Measurements from ENCODE around the gene AGRN. TPM values are rescaled to one million over a fixed set of nuclear protein-coding genes. Genes with fewer than 3 reads are reported as not detected.
"Not testable (repeated sequence)": the region's sequence is repeated elsewhere in the genome, so short reads cannot be mapped to it uniquely, and the experiment has no call there.

Gene AGRN
- total RNA-seq, 1 experiment from 2014 or later = 175 TPM

DNA sequence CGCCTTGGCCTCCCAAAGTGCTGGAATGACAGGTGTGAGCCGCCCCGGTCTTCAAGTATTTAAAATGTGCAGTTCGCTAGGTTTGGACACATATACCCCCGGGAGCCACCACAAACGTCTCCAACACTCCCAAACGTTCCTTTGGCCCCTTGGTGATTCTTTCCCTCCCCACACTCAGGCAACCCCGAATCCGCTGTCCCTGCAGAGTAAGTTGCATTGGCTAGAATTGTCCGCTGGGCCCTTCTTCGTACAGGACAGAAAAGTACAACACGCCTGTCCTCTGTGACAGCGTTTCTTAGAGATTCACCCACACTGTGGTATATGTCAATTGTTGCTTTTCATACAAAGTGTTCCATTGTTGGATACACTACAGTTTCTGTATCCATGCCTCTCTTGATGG is 34.8 kb upstream of the AGRN start:
- Histone ChIP-seq H3K23ac (ENCODE audit: insufficient read length, low read depth, low read length) (no peak overlapping the region), H2BK12ac (ENCODE audit: insufficient read length, low read depth, low read length) (no peak overlapping the region), H4K20me1 (ENCODE audit: control insufficient read depth, insufficient read depth, insufficient read length) (no peaks in the 10 kb centered on the region), H3K23me2 (ENCODE audit: insufficient read length, low read depth, low read length, poor library complexity, severe bottlenecking) (no peaks in the 10 kb centered on the region), H3K4ac (ENCODE audit: low read depth, low read length) (no peak overlapping the region), H3K4me1 (ENCODE audit: insufficient read depth, low read length) (no peaks in the 10 kb centered on the region), H2BK120ac (ENCODE audit: low read depth, low read length, poor library complexity, severe bottlenecking) (no peak overlapping the region), H4K8ac (replicated peaks; ENCODE audit: insufficient read length, low read depth, low read length) (no peak overlapping the region), H2BK20ac (ENCODE audit: low read depth, low read length, poor library complexity, severe bottlenecking) (no peak overlapping the region), H3K56ac (ENCODE audit: insufficient read length, low read depth, low read length) (no peak overlapping the region), H2BK5ac (ENCODE audit: insufficient read length, low read length) (no peak overlapping the region), H4K5ac (ENCODE audit: insufficient read length, low read depth, low read length) (no peak overlapping the region), H3T11ph (ENCODE audit: low read length) (no peak overlapping the region), H2AFZ (ENCODE audit: low read length) (no peak overlapping the region), H4K91ac (ENCODE audit: insufficient read length, low read depth, low read length) (no peak overlapping the region), H3K9me3 (ENCODE audit: control insufficient read depth, low read depth, low read length) (no peaks in the 10 kb centered on the region), H3K27me3 (ENCODE audit: insufficient read depth, low read length) (peaks cover 2% of the 10 kb centered on the region; the same call in 1 of the 2 replicates), H3K4me2 (ENCODE audit: insufficient read depth, insufficient read length, low read length) (no peak overlapping the region), H3K14ac (ENCODE audit: insufficient read depth, low read length) (no peak overlapping the region), H3K79me1 (ENCODE audit: insufficient read depth, low read depth, low read length, poor library complexity, severe bottlenecking) (no peaks in the 10 kb centered on the region), H3K79me2 (ENCODE audit: insufficient read depth, low read length) (no peaks in the 10 kb centered on the region), H2AK5ac (ENCODE audit: insufficient read length, low read length) (no peak overlapping the region), H3K9ac (ENCODE audit: extremely low read depth, insufficient read length, low read length) (no peak overlapping the region), H3K18ac (ENCODE audit: insufficient read length, low read depth, low read length) (no peak overlapping the region), H2BK15ac (ENCODE audit: low read depth, low read length) (no peak overlapping the region), H3K27ac (ENCODE audit: insufficient read length, low read depth, low read length) (no peak overlapping the region)
- Mint-ChIP-seq H3K27me3 (ENCODE audit: low read depth) (peaks cover 91% of the 10 kb centered on the region), H3K4me1 (no peaks in the 10 kb centered on the region), H3K4me3 (no peak overlapping the region), H3K36me3 (ENCODE audit: insufficient read depth in 1 of 3, low read depth in 3 of 3) (no peaks in the 10 kb centered on the region; a peak in 1 of 7 replicates), H3K27ac (no peak overlapping the region), H3K9me3 (peaks cover 4 to 11% of the 10 kb centered on the region in 2 experiments; a peak in 4 of 5 replicates)
- no CpG with 5 or more reads among the region's 13 CpGs for WGBS (ENCODE audit: extremely low coverage, insufficient read length, low lambda C conversion rate)
- no peak for DNase-seq
- no peak for TF ChIP-seq CTCF (conservative IDR thresholded peaks at IDR 0.05)

DNA sequence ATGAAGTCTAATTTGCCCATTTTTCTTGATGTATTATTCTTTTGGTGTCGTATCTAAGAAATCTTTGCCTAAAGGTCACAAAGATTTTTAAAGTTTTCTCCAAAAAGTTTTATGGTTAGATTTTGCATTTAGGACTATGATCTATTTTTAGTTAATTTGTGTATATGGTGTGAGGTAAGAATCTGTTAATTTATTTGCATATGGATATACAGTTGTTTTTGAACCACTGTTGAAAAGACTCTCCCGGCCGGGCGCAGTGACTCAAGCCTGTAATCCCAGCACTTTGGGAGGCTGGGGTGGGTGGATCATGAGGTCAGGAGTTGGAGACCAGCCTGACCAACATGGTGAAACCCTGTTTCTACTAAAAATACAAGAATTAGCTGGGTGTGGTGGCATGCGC is 31.9 kb upstream of the AGRN start:
- not testable (repeated sequence) for H3K27ac ChIP-seq (ENCODE audit: insufficient read length, low read depth, low read length); H2BK5ac ChIP-seq (ENCODE audit: insufficient read length, low read length); DNase-seq; H3K4me2 ChIP-seq (ENCODE audit: insufficient read depth, insufficient read length, low read length); H4K91ac ChIP-seq (ENCODE audit: insufficient read length, low read depth, low read length); H2BK120ac ChIP-seq (ENCODE audit: low read depth, low read length, poor library complexity, severe bottlenecking); H3K79me2 ChIP-seq (ENCODE audit: insufficient read depth, low read length); H3K23me2 ChIP-seq (ENCODE audit: insufficient read length, low read depth, low read length, poor library complexity, severe bottlenecking); H3K36me3 Mint-ChIP-seq (ENCODE audit: insufficient read depth in 1 of 3, low read depth in 3 of 3); H3K18ac ChIP-seq (ENCODE audit: insufficient read length, low read depth, low read length); H2AFZ ChIP-seq (ENCODE audit: low read length); H2AK5ac ChIP-seq (ENCODE audit: insufficient read length, low read length); H4K5ac ChIP-seq (ENCODE audit: insufficient read length, low read depth, low read length); H3K79me1 ChIP-seq (ENCODE audit: insufficient read depth, low read depth, low read length, poor library complexity, severe bottlenecking); H3K56ac ChIP-seq (ENCODE audit: insufficient read length, low read depth, low read length); H3K4ac ChIP-seq (ENCODE audit: low read depth, low read length); H3K27ac Mint-ChIP-seq; H3K4me3 Mint-ChIP-seq; H3K9me3 ChIP-seq (ENCODE audit: control insufficient read depth, low read depth, low read length); H3K9ac ChIP-seq (ENCODE audit: extremely low read depth, insufficient read length, low read length); H3K4me1 ChIP-seq (ENCODE audit: insufficient read depth, low read length); H3T11ph ChIP-seq (ENCODE audit: low read length); H2BK15ac ChIP-seq (ENCODE audit: low read depth, low read length); H3K4me1 Mint-ChIP-seq; H3K27me3 ChIP-seq (ENCODE audit: insufficient read depth, low read length); H2BK20ac ChIP-seq (ENCODE audit: low read depth, low read length, poor library complexity, severe bottlenecking); H4K8ac ChIP-seq (replicated peaks; ENCODE audit: insufficient read length, low read depth, low read length); H3K23ac ChIP-seq (ENCODE audit: insufficient read length, low read depth, low read length); H4K20me1 ChIP-seq (ENCODE audit: control insufficient read depth, insufficient read depth, insufficient read length); H2BK12ac ChIP-seq (ENCODE audit: insufficient read length, low read depth, low read length); H3K14ac ChIP-seq (ENCODE audit: insufficient read depth, low read length)
- Mint-ChIP-seq H3K9me3 (peaks cover 21 to 23% of the 10 kb centered on the region in 2 experiments), H3K27me3 (ENCODE audit: low read depth) (peaks cover 95% of the 10 kb centered on the region)
- no CpG with 5 or more reads among the region's 5 CpGs for WGBS (ENCODE audit: extremely low coverage, insufficient read length, low lambda C conversion rate)

All from H9 (cell line).